GM23338 (cell line): Measurements from ENCODE around the gene IZUMO1. TPM values are rescaled to one million over a fixed set of nuclear protein-coding genes. Genes with fewer than 3 reads are reported as not detected.

Source experiments
- ATAC-seq: fragments of 200-7000 bp; cut with Tn5 transposase; 3 replicates; pipeline ENCODE4 v1.9.1; 2020
- DNase-seq: peaks from one replicate; pipeline ENCODE4 v3.0.0-alpha.2; 2015; ENCODE audit warnings: low spot score
- H2AFZ ChIP-seq: fragments of 200-600 bp; sonication (generic); 2 replicates; pipeline ENCODE4 v1.8.0; 2016; ENCODE audit warnings: antibody characterized with exemption, mild to moderate bottlenecking, moderate library complexity
- H3F3A ChIP-seq: fragments of 200-600 bp; sonication (generic); replicated peaks from 2 replicates; pipeline ENCODE4 v1.8.0; 2017; ENCODE audit warnings: antibody characterized with exemption, mixed run types, low read depth
- H3K27ac ChIP-seq: fragments of 200-600 bp; sonication (generic); 2 replicates; pipeline ENCODE4 v1.6.1; 2016; ENCODE audit warnings: low read depth
- H3K27me3 ChIP-seq: fragments of 200-600 bp; sonication (generic); 2 replicates; pipeline ENCODE4 v1.8.0; 2016; ENCODE audit warnings: mild to moderate bottlenecking, mixed run types, moderate library complexity; ENCODE audit not compliant: insufficient read depth
- H3K36me3 ChIP-seq: fragments of 200-600 bp; sonication (generic); 2 replicates; pipeline ENCODE4 v1.8.0; 2016; ENCODE audit warnings: mild to moderate bottlenecking; ENCODE audit not compliant: insufficient read depth
- H3K4me1 ChIP-seq: fragments of 200-600 bp; sonication (generic); 2 replicates; pipeline ENCODE4 v1.8.0; 2016; ENCODE audit warnings: mild to moderate bottlenecking, moderate library complexity; ENCODE audit not compliant: insufficient read depth
- H3K4me2 ChIP-seq: fragments of 200-600 bp; sonication (generic); 2 replicates; pipeline ENCODE4 v1.7.1; 2017; ENCODE audit warnings: mixed run types
- H3K4me3 ChIP-seq: fragments of 200-600 bp; sonication (generic); 2 replicates; pipeline ENCODE4 v1.6.1; 2016; ENCODE audit warnings: mixed run types
- H3K79me2 ChIP-seq: fragments of 200-600 bp; sonication (generic); replicated peaks from 2 replicates; pipeline ENCODE4 v1.8.0; 2017; ENCODE audit warnings: mild to moderate bottlenecking; ENCODE audit not compliant: insufficient read depth
- H3K9me2 ChIP-seq: fragments of 200-600 bp; sonication (generic); 2 replicates; pipeline ENCODE4 v1.8.0; 2017; ENCODE audit not compliant: insufficient read depth
- H4K20me1 ChIP-seq: fragments of 200-600 bp; sonication (generic); replicated peaks from 2 replicates; pipeline ENCODE4 v1.8.0; 2017; ENCODE audit warnings: mild to moderate bottlenecking; ENCODE audit not compliant: insufficient read depth
- H3K27ac Mint-ChIP-seq: 2 replicates; pipeline ENCODE4 v1.8.0; 2020; ENCODE audit warnings: inconsistent platforms, mild to moderate bottlenecking, moderate library complexity, mixed read lengths
- H3K27me3 Mint-ChIP-seq: 3 replicates; pipeline ENCODE4 v1.8.0; 2022; ENCODE audit warnings: low read depth, mild to moderate bottlenecking, moderate library complexity, mixed read lengths, inconsistent platforms; ENCODE audit not compliant: insufficient read depth, poor library complexity
- H3K36me3 Mint-ChIP-seq: 3 replicates; pipeline ENCODE4 v1.8.0; 2021; ENCODE audit warnings: low read depth, mild to moderate bottlenecking, inconsistent platforms, moderate library complexity, mixed read lengths
- H3K4me1 Mint-ChIP-seq: 3 replicates; pipeline ENCODE4 v1.8.0; 2020; ENCODE audit warnings: mild to moderate bottlenecking, inconsistent platforms, mixed read lengths
- H3K4me3 Mint-ChIP-seq: 3 replicates; pipeline ENCODE4 v1.8.0; 2021; ENCODE audit warnings: moderate library complexity, mild to moderate bottlenecking, inconsistent platforms, mixed read lengths
- H3K9me3 Mint-ChIP-seq: 3 replicates; pipeline ENCODE4 v1.8.0; 2020; ENCODE audit warnings: moderate library complexity, mild to moderate bottlenecking, inconsistent platforms, mixed read lengths
- CREB1 ChIP-seq: fragments of 250-450 bp; sonication (Bioruptor Pico); IDR thresholded peaks from 2 replicates; pipeline ENCODE4 v1.5.0; 2020; ENCODE audit warnings: low read depth, mild to moderate bottlenecking, moderate library complexity
- EZH2 ChIP-seq: fragments of 200-600 bp; sonication (generic); IDR thresholded peaks from one replicate; pipeline ENCODE4 v1.8.0; 2017; ENCODE audit warnings: antibody characterized with exemption, mild to moderate bottlenecking, low read depth; ENCODE audit not compliant: unreplicated experiment
- JUNB ChIP-seq: IDR thresholded peaks from one replicate; pipeline ENCODE4 v1.6.1; 2016; ENCODE audit warnings: antibody characterized with exemption; ENCODE audit not compliant: unreplicated experiment
- NANOG ChIP-seq: IDR thresholded peaks from 2 replicates; pipeline ENCODE4 v1.6.1; 2016; ENCODE audit warnings: antibody characterized with exemption, borderline replicate concordance
- POLR2AphosphoS5 ChIP-seq: IDR thresholded peaks from 2 replicates; pipeline ENCODE4 v1.6.1; 2016; ENCODE audit warnings: antibody characterized with exemption, low read depth
- STAT1 ChIP-seq: IDR thresholded peaks from one replicate; pipeline ENCODE4 v1.6.1; 2016; ENCODE audit warnings: antibody characterized with exemption; ENCODE audit not compliant: unreplicated experiment
- polyA plus RNA-seq: library from polyadenylated mRNA; unstranded; fragments of >200 nt; fragmentation: Nextera tagmentation; extraction: Ambion mirVana; gene quantifications from 2 replicates; pipeline ENCODE4 v1.2.1, GENCODE V29; 2016
- total RNA-seq: library from RNA; depleted of rRNA; stranded (reverse); fragments of >200 nt; shearing (Covaris generic); gene quantifications from 2 replicates; pipeline ENCODE4 v1.2.3, GENCODE V29; 2014
- TF ChIP-seq, protein P1 (sequence below): IDR thresholded peaks from one replicate; pipeline ENCODE4 v1.6.1; 2018; ENCODE audit warnings: antibody characterized with exemption; ENCODE audit not compliant: unreplicated experiment

IZUMO1 gene
- total and polyA plus RNA-seq, 2 experiments from 2014 or later = 1.2 to 3.5 TPM

DNA sequence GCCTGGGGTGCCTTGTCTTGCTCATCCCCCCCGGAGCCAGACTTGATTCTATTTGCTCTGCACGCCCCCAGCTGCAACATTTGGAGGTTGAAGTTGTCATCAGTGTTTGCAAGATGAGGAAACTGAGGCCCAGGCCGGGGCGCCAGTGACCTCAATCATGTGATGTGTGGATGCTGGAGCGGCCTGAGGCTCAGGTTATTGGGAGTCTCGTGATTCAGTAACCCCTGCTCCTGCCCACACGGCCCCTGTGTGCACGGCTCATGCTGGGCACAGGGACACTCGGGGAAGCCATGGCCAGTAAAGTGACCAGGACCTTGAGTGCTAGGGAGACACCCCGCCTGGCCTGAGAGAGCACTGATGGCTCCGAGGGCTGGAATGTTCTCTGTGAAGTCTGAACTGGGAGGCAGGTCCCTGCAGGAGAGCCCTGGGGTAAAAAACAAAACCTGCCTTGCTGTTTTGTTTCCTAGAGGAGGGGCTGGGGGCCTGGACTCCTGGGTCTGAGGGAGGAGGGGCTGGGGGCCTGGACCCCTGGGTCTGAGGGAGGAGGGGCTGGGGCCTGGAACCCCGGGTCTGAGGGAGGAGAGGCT, 10.5 kb upstream of the IZUMO1 start:
- no peak for DNase-seq
- Histone ChIP-seq H2AFZ (no peak overlapping the region), H3K4me1 (peaks cover 37% of the 10 kb centered on the region), H3K27me3 (no peaks in the 10 kb centered on the region), H3K27ac (no peak overlapping the region), H3K4me3 (no peak overlapping the region), H3F3A (peaks cover 6% of the 10 kb centered on the region; the same call in 1 of the 2 replicates), H3K9me2 (no peaks in the 10 kb centered on the region), H3K79me2 (peaks cover under 1% of the 10 kb centered on the region; the same call in 1 of the 2 replicates), H3K36me3 (no peaks in the 10 kb centered on the region), H3K4me2 (no peak overlapping the region), H4K20me1 (no peaks in the 10 kb centered on the region)
- Mint-ChIP-seq H3K27ac (no peak overlapping the region; the same call in 1 of the 2 replicates), H3K27me3 (peaks cover 36% of the 10 kb centered on the region), H3K9me3 (no peaks in the 10 kb centered on the region; the same call in 1 of the 3 replicates), H3K4me3 (no peak overlapping the region; the same call in 2 of the 3 replicates), H3K4me1 (peaks cover 38% of the 10 kb centered on the region), H3K36me3 (peaks cover 4% of the 10 kb centered on the region; the same call in 2 of the 3 replicates)
- no peak for TF ChIP-seq JUNB
- no peak for TF ChIP-seq NANOG
- TF ChIP-seq, protein P1, sequence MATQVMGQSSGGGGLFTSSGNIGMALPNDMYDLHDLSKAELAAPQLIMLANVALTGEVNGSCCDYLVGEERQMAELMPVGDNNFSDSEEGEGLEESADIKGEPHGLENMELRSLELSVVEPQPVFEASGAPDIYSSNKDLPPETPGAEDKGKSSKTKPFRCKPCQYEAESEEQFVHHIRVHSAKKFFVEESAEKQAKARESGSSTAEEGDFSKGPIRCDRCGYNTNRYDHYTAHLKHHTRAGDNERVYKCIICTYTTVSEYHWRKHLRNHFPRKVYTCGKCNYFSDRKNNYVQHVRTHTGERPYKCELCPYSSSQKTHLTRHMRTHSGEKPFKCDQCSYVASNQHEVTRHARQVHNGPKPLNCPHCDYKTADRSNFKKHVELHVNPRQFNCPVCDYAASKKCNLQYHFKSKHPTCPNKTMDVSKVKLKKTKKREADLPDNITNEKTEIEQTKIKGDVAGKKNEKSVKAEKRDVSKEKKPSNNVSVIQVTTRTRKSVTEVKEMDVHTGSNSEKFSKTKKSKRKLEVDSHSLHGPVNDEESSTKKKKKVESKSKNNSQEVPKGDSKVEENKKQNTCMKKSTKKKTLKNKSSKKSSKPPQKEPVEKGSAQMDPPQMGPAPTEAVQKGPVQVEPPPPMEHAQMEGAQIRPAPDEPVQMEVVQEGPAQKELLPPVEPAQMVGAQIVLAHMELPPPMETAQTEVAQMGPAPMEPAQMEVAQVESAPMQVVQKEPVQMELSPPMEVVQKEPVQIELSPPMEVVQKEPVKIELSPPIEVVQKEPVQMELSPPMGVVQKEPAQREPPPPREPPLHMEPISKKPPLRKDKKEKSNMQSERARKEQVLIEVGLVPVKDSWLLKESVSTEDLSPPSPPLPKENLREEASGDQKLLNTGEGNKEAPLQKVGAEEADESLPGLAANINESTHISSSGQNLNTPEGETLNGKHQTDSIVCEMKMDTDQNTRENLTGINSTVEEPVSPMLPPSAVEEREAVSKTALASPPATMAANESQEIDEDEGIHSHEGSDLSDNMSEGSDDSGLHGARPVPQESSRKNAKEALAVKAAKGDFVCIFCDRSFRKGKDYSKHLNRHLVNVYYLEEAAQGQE = no peak
- TF ChIP-seq EZH2 = no peak
- TF ChIP-seq CREB1 (CRISPR knock-in tag) = no peak
- no peak for TF ChIP-seq STAT1
- ATAC-seq = no peak

DNA sequence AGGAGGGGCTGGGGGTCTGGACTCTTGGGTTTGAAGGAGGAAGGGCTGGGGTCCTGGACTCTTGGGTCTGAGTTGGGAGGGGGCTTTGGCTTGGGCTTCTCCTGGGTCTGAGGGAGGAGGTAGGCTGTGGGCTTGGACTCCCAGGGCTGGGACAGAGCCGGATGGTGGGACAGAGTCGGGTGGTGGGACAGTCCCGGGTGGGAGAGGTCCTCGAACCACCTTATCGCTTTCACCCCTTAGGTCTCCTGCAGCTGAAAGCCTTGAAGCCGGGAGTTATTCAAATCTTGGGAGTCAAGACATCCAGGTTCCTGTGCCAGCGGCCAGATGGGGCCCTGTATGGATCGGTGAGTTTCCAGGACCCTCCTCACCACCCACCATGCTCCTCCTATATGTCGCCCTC, 10.0 kb upstream of the IZUMO1 start:
- Mint-ChIP-seq H3K36me3 (peaks cover 8% of the 10 kb centered on the region; the same call in 2 of the 3 replicates), H3K4me3 (peak overlapping the region; percentile 9; the same call in 1 of the 3 replicates), H3K27ac (peak overlapping the region; percentile 70; the same call in 1 of the 2 replicates), H3K4me1 (peaks cover 38% of the 10 kb centered on the region), H3K27me3 (peaks cover 36% of the 10 kb centered on the region), H3K9me3 (no peaks in the 10 kb centered on the region; the same call in 1 of the 3 replicates)
- no peaks in the 10 kb centered on the region for H3K27me3 ChIP-seq
- H3K4me1 ChIP-seq = peaks cover 38% of the 10 kb centered on the region
- DNase-seq = no peak
- ATAC-seq = no peak
- no peak overlapping the region for H2AFZ ChIP-seq
- H3K27ac ChIP-seq = no peak overlapping the region
- H3K36me3 ChIP-seq = no peaks in the 10 kb centered on the region
- no peaks in the 10 kb centered on the region for H4K20me1 ChIP-seq
- H3F3A ChIP-seq = peaks cover 9% of the 10 kb centered on the region; the same call in 1 of the 2 replicates
- no peak overlapping the region for H3K4me3 ChIP-seq
- no peak overlapping the region for H3K4me2 ChIP-seq
- H3K9me2 ChIP-seq = no peaks in the 10 kb centered on the region
- H3K79me2 ChIP-seq = peaks cover 6% of the 10 kb centered on the region
- no peak for TF ChIP-seq STAT1
- TF ChIP-seq JUNB = no peak
- TF ChIP-seq CREB1 (CRISPR knock-in tag) = no peak
- TF ChIP-seq POLR2AphosphoS5 = no peak
- no peak for TF ChIP-seq EZH2
- TF ChIP-seq, protein P1 = no peak
